Measurements from ENCODE around the gene UROC1. TPM values are rescaled to one million over a fixed set of nuclear protein-coding genes. Genes with fewer than 3 reads are reported as not detected.

UROC1 gene
- not detected for total RNA-seq
- long read RNA-seq: 0 reads

DNA sequence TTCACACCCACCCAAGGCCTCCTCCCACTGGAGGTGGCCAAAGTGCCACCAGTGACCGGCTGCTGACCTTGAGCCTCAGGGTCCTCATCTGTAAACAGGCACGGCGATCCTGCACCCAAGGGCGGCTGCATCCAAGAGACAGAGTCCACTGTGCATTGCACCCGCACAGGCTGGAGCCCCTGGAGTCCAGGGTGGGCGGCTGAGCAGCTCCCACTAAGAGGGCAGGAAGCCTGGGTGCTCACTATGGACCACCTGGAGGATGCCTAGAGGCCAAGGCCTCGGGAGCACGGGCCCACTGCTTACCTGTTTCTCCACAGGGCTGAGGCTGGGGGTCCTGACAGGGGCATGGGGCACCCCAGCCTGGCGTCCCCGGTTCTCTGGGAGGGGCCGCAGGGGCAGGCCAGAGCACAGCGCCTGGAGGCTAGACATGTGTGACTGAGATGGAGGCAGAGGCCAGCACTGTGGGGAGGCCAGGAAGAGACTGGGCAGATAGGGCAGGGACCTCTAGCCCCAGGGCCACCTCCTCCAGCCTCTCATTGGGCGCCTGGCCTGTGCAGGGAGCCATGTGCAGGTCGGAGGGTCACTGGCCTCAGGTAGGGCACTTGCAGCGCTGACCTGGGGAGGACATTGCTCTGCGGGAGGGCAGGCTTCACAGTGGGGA, at the start of gene UROC1:
UROC1 (minus strand) TSS at position 483 of the 661 bp plus-strand sequence; CDS start at position 429, 54 bp downstream.
- intact Hi-C loops (cut with micrococcal nuclease): no loop called here
- DNase-seq (no peak), ATAC-seq (no peak)

DNA sequence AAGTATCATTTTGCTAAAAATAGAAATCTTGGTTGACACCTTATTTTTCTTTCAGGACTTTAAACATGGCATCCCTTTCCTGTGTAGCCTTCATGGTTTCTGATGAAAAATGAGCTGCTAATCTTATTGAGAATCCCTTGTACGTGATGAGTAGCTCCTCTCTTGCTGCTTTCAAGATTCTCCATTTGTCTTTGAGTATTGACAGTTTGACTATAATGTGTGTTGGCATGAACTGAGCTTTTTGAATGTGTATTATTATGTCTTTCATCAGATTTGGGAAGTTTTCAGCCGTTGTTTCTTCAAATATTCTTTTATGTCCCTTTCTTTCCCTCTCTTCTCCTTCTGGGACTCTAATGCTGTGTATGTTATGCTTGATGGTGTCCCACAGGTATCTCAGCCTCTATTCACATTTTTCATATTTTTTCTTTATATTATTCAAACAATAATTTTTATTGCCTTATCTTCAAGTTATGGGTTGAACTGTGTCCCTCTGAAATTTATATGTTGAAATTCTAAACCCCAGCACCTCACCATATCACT, 45.2 kb upstream of the UROC1 start:
- no peak for DNase-seq
- intact Hi-C loops (cut with micrococcal nuclease): no loop called here
- no peak for ATAC-seq

DNA sequence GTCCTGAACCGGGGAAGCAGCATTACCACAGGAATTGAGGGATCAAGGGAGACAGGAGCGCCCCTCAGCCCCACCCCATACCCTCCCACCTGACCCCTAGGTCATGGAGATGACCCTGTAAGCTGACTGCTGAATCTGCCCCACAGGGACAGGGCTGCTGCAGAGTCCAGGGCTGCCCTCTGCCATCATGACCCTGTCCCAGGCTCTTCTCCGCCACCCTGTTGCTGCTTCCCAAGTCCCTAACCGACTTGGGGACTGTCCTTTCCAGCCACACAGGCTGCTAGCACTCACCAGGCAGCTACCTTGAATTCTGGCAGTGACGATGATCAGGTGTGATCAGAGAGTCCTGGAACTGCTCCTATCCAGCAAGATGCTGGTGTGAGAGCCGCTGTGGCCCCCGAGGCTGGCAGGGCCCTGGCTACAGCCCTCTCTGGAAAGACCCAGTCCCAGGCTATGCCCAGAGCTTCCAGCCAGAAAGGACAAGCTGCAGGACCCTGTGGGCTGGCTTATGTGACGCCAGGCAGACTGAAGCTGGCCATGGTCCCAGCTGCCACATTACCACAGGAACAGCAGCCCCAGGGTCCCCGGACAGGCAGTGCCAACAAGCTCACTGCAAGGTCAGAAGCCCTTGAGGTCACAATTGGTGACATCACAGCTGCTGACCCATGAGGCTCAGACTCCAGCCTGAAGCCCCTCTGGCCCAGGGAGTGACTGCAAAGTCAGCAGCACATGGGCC, 40.9 kb upstream of the UROC1 start, which contains the start of gene C3orf22:
C3orf22 (minus strand) TSS at position 597 of the 736 bp plus-strand sequence. CDS start 5,542 bp downstream, outside the sequence.
- intact Hi-C loops (cut with micrococcal nuclease): no loop called here
- DNase-seq (no peak), ATAC-seq (no peak)

DNA sequence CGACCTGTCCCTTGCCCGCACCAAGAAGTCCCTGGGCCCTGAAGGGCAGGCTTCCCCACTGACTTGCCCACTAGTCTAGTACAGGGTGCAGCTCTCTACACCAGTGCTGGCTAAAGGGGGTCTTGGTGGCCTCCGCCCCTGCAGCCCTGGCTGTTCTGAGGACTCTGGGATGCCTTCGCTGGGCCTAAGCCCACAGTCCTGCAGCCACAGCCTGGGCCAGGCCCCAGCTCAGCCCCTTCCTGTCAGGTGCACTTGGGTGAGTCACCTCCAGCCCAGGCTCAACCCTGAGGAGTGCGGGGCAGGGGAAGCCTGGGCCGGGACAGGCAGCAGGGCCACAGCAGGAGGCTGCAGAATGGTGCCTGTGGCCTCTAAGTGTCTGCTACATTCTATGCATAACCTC, 40.2 kb upstream of the UROC1 start:
- DNase-seq (no peak), ATAC-seq (no peak)
- intact Hi-C loops (cut with micrococcal nuclease): no loop called here

DNA sequence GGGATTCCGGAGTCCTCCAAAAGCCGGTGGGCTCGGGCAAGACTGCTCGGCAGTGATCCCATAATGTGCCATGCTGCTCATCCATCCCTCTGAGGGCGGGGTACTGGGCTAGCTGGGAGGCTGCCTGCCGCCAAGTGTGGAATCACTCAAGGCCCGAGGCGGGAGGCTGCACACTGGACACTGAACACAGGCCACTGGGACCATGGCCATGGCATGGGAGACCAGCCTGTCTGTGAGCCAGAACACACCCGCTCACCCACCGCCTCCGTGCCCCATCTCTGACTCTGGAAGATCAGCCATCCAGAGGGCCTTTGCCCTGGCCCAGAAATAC, 39.8 kb upstream of the UROC1 start:
- no peak for ATAC-seq
- intact Hi-C loops (cut with micrococcal nuclease): no loop called here
- DNase-seq: no peak

DNA sequence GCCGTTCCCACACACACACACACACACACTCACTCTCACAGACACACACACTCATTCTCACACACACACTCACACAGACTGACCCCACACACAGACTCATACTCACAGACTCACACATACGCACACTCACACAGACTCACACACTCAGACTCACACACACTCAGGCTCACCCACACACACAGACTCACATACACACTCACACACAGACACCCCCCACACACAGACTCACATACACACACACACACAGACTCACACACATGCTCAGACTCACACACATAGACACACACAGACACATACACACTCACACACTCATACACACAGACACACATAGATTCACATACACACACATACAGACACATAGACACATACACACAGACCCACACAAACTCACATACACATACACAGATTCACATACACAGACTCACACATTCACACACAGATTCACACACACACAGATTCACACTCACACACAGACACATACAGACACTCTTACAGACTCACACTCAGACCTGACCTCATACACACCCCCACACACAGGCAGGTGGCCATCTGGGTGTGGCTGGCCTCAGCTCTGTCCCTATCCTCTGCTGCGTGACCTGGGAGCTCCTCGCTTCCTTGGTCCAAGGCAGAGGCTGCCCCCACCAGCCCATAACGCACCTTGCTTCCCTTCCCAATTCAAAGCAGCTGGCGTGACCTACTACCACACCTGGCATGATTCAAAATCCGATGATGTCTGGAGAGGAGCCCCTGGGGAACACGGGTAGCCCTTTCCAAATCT, 39.3 kb upstream of the UROC1 start:
- DNase-seq (no peak), ATAC-seq (no peak)
- intact Hi-C loops (cut with micrococcal nuclease): no loop called here

DNA sequence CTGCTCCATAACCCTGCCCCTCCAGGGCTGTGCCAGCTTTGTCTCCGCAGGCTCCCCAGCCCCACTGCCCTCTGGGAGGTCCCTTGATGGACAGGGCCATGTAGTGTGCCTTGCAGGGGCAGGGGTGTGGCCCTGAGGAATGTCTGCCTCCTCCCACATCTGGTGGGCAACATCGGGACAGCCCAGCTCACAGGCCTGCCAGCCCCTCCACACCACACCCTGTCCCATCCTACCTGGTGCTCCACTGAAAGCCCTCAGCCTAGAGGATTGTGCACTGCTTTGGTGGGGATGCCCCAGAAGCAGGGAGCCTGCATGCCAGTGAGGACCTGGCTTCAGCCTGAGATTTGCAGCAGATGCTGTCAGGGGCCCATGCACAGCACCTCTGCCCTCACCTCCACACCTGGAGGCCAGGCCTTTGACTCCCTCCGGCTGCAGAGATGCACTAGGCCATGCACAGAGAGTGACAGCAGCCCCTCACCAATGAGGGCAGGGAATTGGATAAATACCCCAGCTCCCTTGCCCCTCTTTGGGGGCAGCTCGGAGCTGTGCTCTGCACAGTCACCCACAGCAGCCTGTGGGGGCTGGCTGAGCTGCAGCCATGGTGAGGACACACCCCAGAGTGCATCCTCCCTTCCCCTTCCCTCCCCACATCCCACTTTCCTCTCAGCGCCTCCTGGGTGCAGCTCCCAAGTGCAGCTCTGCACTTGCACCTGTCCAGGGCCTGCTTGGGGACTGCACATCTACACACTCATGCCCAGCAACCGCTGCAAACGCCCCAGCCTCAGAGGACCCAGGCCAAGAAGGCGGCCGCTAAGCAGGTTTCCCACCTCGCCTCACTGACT, 38.4 kb upstream of the UROC1 start:
- no peak for ATAC-seq
- intact Hi-C loops (cut with micrococcal nuclease): no loop called here
- DNase-seq: no peak

DNA sequence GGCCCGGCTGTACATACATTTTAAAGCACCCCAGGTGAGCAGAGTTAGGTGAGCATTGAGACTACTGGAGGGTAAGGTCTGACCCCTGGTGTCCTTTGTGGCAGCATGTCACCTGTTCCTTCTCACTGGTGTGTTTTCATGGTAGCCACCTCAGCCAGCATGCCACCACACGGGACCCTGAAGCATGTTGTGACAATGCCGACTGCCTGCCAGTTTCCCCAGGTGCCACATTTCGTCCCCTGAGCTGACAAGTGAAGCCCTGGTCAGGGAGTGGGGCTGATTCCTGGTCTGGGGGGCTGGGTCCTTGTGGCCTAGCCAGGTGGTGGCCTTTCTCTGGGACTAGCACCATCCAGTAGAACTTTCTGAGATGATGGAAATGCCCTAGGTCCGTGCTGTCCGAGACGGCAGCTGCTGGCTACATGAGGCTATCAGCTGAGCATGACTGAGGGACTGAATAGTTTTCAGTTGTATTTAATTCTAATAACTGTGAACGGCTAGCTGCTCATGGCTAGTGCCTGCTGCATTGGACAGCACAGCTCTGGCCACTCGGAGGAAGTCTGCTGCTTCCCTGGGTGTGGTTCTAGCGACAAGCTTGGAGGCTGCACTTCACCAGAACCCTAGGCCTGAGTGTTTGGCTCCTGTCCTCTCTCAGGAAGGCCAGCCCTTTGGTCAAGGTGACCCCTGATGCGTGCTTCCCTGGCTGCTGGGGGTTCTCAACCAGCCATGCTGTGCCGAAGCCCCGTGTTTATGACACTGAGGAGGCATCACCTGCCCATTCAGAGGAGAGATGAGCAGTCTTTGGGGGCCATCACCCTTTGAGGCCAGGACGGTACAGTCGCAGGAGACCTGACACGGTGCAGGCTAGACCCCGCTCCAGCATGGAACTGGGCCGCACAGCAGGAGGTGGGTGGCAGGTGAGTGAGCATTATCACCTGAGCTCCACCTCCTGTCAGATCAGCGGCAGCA, 37.3 kb upstream of the UROC1 start:
- DNase-seq (no peak), ATAC-seq (no peak)
- intact Hi-C loops (cut with micrococcal nuclease): no loop called here

DNA sequence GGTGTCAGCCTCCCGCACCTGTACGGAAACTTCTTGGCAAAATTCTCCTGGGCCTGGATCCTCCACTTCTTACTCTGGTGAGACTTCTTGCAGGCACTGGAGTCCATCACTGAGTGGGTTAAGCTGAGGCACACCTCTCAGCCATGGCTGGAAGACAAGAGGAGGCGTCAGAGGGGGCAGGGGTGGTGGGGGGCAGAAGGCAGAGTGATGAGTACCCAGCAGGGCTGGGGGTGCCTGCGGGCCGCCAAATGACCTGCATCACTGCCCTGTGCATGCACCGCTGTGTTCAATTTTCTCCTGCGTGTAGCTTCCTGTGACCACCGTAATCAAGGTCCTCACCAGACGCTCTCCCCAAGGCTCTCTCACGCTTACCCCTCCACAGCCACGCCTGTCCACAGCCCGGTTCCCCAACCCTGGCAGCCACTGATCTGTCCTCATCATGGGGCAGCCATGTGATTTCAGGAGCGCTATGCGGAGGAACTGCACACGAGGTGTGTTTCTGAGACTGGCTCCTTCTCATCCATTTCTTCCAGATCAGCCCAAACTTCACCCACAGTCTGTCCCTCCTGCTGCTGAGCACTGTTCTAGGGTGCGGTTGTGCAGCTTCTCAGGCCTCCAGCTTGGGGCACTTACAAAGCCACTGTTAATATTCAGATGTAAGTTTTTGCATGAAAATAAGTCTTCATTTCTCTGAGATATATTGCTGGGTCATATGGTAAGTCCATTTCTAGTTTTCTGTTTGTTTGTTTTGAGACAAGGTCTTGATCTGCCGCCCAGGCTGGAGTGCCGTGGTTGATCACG, 35.9 kb upstream of the UROC1 start:
- intact Hi-C loops (cut with micrococcal nuclease): no loop called here
- DNase-seq (no peak), ATAC-seq (no peak)

DNA sequence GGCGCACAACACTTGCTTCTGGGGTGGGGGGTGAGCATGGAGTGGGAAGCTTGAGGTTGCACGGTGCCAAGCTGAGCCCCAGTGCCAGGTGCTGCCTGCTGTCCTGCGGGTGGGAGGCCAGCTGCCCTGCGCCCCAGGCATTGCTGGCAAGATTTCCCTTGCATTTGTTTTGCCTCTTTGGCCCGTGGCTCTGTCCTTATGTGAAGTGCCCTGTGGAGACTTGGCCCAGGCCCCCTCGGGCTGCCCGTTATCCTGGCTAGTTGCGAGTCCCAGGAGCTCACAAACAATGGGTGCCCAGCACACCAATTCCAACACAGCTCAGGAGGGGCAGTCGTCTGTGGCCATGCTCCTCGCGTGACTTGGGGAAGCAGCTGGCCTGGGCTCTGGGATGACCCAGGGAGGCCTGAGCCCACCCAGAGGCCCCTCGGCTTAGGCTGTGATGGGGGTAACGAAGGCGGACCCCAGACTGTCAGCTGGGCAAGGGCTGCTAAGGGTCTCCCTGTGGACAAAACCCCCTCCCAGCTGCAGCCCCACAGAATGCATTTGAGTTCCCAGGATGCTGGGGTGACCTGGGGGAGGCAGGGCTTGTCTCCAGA, 35.2 kb upstream of the UROC1 start:
- DNase-seq (no peak), ATAC-seq (no peak)

DNA sequence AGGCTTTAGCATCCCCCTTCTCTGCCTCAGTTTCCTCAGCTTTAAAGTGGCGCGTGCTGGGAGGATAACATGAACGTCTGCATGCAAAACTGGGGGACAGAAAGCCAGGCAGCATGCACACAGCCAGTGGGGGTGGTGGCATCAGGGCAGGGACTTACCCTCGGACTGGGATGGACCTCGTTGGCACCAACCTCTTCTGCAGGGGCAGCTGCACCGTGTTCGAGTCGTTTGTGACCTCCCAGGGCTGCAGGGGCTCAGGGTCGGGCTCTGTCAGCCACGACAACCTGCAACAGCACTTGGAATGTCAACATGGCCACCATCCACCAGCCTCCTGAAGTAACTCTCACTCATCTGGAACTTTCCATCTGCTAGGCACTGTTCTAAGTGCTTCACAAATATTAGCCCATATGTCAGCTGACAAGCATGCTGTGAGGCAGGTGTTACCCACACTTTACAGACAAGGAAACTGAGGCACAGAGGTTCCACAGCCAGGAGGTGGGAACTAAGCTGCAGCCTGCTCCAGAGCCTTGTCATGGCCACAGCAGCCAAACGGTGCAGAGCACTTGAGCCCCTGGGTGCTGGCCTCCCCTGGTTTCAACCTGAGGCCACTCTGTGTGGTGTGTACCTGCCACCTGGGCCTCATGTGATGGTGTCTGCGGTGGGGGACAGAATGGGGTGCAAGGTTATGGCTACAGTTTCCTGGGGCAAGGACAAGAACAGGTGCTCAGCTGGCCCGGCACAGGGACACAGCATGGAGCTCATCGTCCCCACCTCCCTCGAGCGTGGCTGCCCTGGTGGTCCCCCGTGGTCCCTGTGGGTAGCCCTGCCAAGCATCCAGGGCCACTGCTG, 34.5 kb upstream of the UROC1 start:
- ATAC-seq: no peak
- DNase-seq: no peak
- intact Hi-C loops (cut with micrococcal nuclease): no loop called here

More for the DNA sequence above, 35.2 kb upstream of the UROC1 start:
- intact Hi-C loops (cut with micrococcal nuclease): no loop called here

DNA sequence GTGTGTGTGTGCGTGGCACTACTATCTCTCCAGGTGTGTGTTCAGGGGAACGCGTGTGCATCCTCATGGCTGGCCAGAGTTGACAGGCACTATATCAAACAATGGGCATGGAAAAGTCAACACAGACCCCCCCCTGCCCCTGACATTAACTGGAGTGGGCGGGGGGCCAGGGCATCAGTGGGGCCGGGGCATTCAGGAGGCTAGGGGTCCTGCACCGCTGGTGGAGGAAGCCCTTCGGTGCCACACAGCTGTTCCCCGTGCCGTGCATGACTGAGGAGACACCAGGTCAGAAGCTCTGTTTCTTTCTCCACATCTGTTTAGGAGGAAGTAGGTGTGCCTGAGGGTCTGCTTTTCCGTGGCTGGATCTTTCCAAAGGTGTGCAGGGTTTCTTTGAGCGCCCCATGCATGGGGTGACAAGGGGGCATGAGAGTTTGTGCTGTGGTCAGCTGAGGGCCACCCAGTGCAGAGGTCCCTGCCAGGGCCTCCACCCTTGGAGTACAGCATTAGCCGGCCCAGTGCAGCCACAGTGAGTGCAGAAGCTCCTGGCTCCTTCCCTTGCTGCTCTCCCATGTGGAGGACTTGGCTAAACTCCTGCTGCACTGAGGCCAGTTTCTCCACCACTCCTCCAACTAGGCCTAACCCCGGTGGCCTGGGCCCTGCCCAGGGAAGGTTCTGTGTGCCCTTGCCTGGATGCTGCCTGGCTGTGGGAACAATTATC, 33.7 kb upstream of the UROC1 start:
- DNase-seq (no peak), ATAC-seq (peak; percentile 73)
- intact Hi-C loops (cut with micrococcal nuclease): no loop called here

DNA sequence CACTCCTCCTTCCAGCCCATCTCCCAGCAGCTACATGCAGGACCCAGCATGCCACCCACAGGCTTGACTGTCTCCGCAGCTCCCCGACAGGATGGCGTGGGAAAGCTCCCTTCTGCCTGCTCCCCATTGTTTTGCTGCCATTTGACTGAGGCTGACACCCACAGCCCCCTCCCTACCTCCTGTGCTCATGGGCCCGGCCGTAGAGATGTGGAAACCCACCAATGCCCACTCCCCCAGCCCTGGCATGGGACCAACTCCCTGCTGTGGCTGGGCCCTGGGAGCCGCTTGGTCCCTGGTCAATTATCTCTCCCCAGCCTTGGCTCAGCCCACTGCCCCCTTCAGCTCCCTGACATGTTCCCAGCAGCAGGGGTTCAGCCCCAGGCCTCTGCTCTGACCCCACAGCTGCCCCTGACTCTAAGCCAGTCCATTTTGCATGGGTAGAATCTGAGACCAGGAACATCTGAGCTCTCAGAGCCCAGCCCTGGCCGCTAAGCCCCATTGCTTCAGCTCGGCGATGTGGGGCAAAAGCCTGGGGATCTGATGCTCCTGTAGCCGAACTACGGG, 33.0 kb upstream of the UROC1 start:
- ATAC-seq (no peak), DNase-seq (no peak)
- intact Hi-C loops (cut with micrococcal nuclease): no loop called here

DNA sequence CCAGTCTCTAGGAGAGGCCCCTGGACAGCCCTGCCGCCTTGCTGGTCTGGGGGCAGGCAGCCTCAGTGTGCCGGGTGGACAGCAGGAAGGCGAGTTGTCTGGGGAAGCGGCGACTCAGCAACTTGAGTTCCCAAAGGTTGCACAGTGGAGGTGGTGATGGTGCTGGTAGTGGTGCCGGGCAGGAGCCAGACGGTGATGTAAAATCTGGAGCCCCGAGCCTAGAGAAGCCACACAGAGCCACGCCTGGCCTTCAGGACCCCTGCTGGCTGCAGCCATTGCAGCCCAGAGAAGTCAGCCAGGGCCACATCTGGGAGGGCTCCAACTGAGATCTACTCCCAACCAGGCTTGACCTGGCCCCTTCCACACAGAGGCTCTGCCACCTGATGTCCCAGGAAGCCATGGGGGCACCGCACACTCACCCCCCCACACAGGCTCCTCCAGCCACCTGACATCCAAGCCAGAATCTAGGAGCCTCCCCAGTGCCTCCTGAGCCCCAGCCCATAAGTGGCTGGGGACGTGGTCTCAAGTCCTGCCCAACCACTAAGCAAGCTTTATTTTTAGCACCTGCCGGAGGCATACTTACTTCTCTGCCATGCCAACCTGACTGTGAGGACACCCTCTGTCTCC, 32.4 kb upstream of the UROC1 start:
- intact Hi-C loops (cut with micrococcal nuclease): no loop called here
- DNase-seq (no peak), ATAC-seq (peak; percentile 37)
